Lower leg skin (tissue), 3 donors: Measurements from ENCODE around the gene CD209.

ENCODE experiments used
- CTCF ChIP-seq, 3 donors: fragments of 450-650 bp; IDR thresholded peaks; one replicate each; pipeline ENCODE4 v1.5.1; 2016; ENCODE audit warnings: antibody characterized with exemption in 3 of 3, mild to moderate bottlenecking in 3 of 3, moderate library complexity in 2 of 3
- POLR2A ChIP-seq, 2 donors: fragments of 450-650 bp; IDR thresholded peaks; one replicate each; pipeline ENCODE4 v1.6.1; 2016 to 2017; ENCODE audit warnings: antibody characterized with exemption in 2 of 2, mild to moderate bottlenecking in 1 of 2, moderate library complexity in 1 of 2

- no peak for TF ChIP-seq CTCF (IDR thresholded peaks at IDR 0.05)
- no peak for TF ChIP-seq POLR2A (IDR thresholded peaks at IDR 0.05)
Observed at GRCh38 chr19:7788178-7788932, 41.0 kb upstream of the CD209 start.
